OCI-LY1 (cell line): ENCODE results near the gene KNCN.

Source experiments
- H2AFZ ChIP-seq: fragments of 200-600 bp; sonication (generic), shearing (Covaris generic); 2 replicates; pipeline ENCODE4 v1.6.0; 2014; ENCODE audit warnings: antibody characterized with exemption, mild to moderate bottlenecking, low read length
- H3F3A ChIP-seq: fragments of 200-600 bp; sonication (generic), shearing (Covaris generic); 2 replicates; pipeline ENCODE4 v1.6.0; 2014; ENCODE audit warnings: mild to moderate bottlenecking, antibody characterized with exemption, low read length, moderate library complexity; ENCODE audit not compliant: insufficient read depth
- H3K27ac ChIP-seq: fragments of 200-600 bp; sonication (generic); 2 replicates; pipeline ENCODE4 v1.5.1; 2014; ENCODE audit warnings: low read length, mixed run types, mild to moderate bottlenecking, low read depth; ENCODE audit not compliant: poor library complexity, severe bottlenecking
- H3K27me3 ChIP-seq: fragments of 200-600 bp; sonication (generic); 2 replicates; pipeline ENCODE4 v1.6.0; 2014; ENCODE audit warnings: antibody characterized with exemption, mild to moderate bottlenecking, low read length, moderate library complexity; ENCODE audit not compliant: insufficient read depth
- H3K36me3 ChIP-seq: fragments of 200-600 bp; sonication (generic); 2 replicates; pipeline ENCODE4 v1.6.1; 2014; ENCODE audit warnings: mild to moderate bottlenecking, antibody characterized with exemption, low read length, moderate library complexity, mixed read lengths; ENCODE audit not compliant: insufficient read depth
- H3K4me1 ChIP-seq: fragments of 200-600 bp; sonication (generic); 2 replicates; pipeline ENCODE4 v1.5.1; 2014; ENCODE audit warnings: mild to moderate bottlenecking, low read length, moderate library complexity; ENCODE audit not compliant: insufficient read depth, severe bottlenecking
- H3K4me2 ChIP-seq: fragments of 200-600 bp; sonication (generic), shearing (Covaris generic); 2 replicates; pipeline ENCODE4 v1.6.1; 2014; ENCODE audit warnings: low read length
- H3K4me3 ChIP-seq: fragments of 200-600 bp; sonication (generic); 2 replicates; pipeline ENCODE4 v1.5.1; 2014; ENCODE audit warnings: low read length, low read depth, mild to moderate bottlenecking, mixed read lengths; ENCODE audit not compliant: poor library complexity, severe bottlenecking
- H3K79me2 ChIP-seq: fragments of 200-600 bp; shearing (Covaris generic); 2 replicates; pipeline ENCODE4 v1.6.1; 2016; ENCODE audit warnings: mixed run types, low read length, mixed read lengths; ENCODE audit not compliant: insufficient read depth
- H3K9ac ChIP-seq: fragments of 200-600 bp; sonication (generic), shearing (Covaris generic); 2 replicates; pipeline ENCODE4 v1.6.1; 2014; ENCODE audit warnings: mild to moderate bottlenecking, low read length, mixed read lengths
- H3K9me2 ChIP-seq: fragments of 200-600 bp; sonication (generic), shearing (Covaris generic); 2 replicates; pipeline ENCODE4 v1.6.1; 2014; ENCODE audit warnings: low read depth, mild to moderate bottlenecking, low read length, mixed read lengths
- H3K9me3 ChIP-seq: fragments of 200-600 bp; shearing (Covaris generic); 2 replicates; pipeline ENCODE4 v1.6.1; 2014; ENCODE audit warnings: low read length, mixed read lengths
- H4K20me1 ChIP-seq: fragments of 200-600 bp; sonication (generic), shearing (Covaris generic); 2 replicates; pipeline ENCODE4 v1.6.0; 2016; ENCODE audit warnings: mild to moderate bottlenecking, low read length; ENCODE audit not compliant: insufficient read depth
- CTCF ChIP-seq: fragments of 200-600 bp; sonication (generic), shearing (Covaris generic); IDR thresholded peaks from 2 replicates; pipeline ENCODE4 v1.5.1; 2017; ENCODE audit warnings: mild to moderate bottlenecking, antibody characterized with exemption, low read length, moderate library complexity, mixed read lengths
- EZH2 ChIP-seq: fragments of 200-600 bp; sonication (generic), shearing (Covaris generic); IDR thresholded peaks from 2 replicates; pipeline ENCODE4 v1.8.0; 2017; ENCODE audit warnings: borderline replicate concordance, mixed run types, mild to moderate bottlenecking, antibody characterized with exemption, low read length, moderate library complexity, mixed read lengths

KNCN gene

DNA sequence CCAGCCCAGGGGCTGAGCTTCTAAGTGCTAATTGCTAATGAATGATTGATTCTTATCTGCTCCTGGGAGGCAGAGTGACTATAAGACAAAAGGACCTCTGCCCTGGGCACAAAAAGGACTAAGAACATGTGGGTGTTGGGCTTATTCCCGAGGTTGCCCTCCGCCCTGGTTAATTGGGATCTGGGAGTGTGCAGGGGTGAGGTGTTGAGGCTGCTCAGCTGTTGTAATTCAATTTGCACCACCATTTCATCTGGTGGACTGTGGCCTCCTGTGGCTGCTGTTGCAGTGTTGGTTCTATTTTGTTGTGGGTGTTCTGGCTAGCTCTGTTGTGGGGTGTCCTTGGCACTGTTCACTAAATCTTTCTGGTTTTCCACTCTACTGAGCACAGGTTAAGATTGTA lies 13.3 kb downstream of the KNCN start:
- H3K4me3 ChIP-seq, result no peak overlapping the region
- H2AFZ ChIP-seq, result no peak overlapping the region
- peaks cover 7% of the 10 kb centered on the region; the same call in 1 of the 2 replicates for H3K27me3 ChIP-seq

DNA sequence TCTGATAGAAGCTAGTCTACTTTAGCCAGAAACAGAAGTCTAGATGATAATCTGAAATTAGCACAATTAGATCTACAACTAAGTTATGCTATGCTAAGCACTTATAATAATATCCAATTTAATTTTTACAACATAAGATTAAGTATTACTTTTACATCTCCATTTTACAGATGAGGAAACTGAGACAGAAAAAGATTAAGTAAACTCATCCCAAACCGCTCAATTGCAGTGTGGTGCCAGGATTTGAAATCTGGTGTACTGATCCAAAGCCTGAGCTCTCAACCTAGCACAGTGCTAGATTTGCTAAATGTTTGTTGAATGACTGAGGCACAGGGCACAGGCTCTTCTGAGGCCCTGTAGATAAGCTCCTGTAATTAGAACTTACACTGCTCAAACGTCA lies 13.8 kb downstream of the KNCN start:
- Histone ChIP-seq H3K4me3 (no peak overlapping the region), H4K20me1 (no peaks in the 10 kb centered on the region), H3K79me2 (no peaks in the 10 kb centered on the region), H3F3A (no peaks in the 10 kb centered on the region), H3K27me3 (peaks cover 7% of the 10 kb centered on the region; the same call in 1 of the 2 replicates), H3K9me3 (no peaks in the 10 kb centered on the region), H3K36me3 (no peaks in the 10 kb centered on the region; the same call in 1 of the 2 replicates), H3K4me1 (no peaks in the 10 kb centered on the region), H3K27ac (no peak overlapping the region), H3K9ac (no peak overlapping the region), H3K9me2 (no peaks in the 10 kb centered on the region), H2AFZ (no peak overlapping the region), H3K4me2 (no peak overlapping the region)
- no peak for TF ChIP-seq EZH2
- no peak for TF ChIP-seq CTCF

More for the DNA sequence above, 13.3 kb downstream of the KNCN start:
- no peaks in the 10 kb centered on the region for H3K9me3 ChIP-seq
- no peaks in the 10 kb centered on the region; the same call in 1 of the 2 replicates for H3K36me3 ChIP-seq
- no peaks in the 10 kb centered on the region for H3K79me2 ChIP-seq
- TF ChIP-seq CTCF (no peak), EZH2 (no peak)
- no peaks in the 10 kb centered on the region for H4K20me1 ChIP-seq
- H3K27ac ChIP-seq, result no peak overlapping the region
- no peaks in the 10 kb centered on the region for H3K4me1 ChIP-seq
- no peak overlapping the region for H3K4me2 ChIP-seq
- H3K9me2 ChIP-seq, result no peaks in the 10 kb centered on the region
- no peak overlapping the region for H3K9ac ChIP-seq
- no peaks in the 10 kb centered on the region for H3F3A ChIP-seq

GRCh38 chr1:46536527-46536926 lies 14.9 kb downstream of the KNCN start:
- Histone ChIP-seq H3K27me3 (peaks cover 7% of the 10 kb centered on the region; the same call in 1 of the 2 replicates), H3F3A (no peaks in the 10 kb centered on the region), H3K27ac (no peak overlapping the region), H3K36me3 (no peaks in the 10 kb centered on the region; the same call in 1 of the 2 replicates), H3K4me3 (no peak overlapping the region), H3K9ac (no peak overlapping the region), H3K4me2 (no peak overlapping the region), H2AFZ (no peak overlapping the region), H3K9me2 (no peaks in the 10 kb centered on the region), H3K79me2 (no peaks in the 10 kb centered on the region), H3K9me3 (no peaks in the 10 kb centered on the region), H3K4me1 (no peaks in the 10 kb centered on the region), H4K20me1 (no peaks in the 10 kb centered on the region)
- TF ChIP-seq EZH2 (no peak), CTCF (no peak)
